Glomerular endothelial cell (primary cell): ENCODE data around the gene BAZ1A. TPM values are rescaled to one million over a fixed set of nuclear protein-coding genes. Genes with fewer than 3 reads are reported as not detected.
"Not testable (repeated sequence)": the region's sequence is repeated elsewhere in the genome, so short reads cannot be mapped to it uniquely, and the experiment has no call there.

Source experiments
- DNase-seq: peaks from one replicate; pipeline ENCODE4 v3.0.0-alpha.2; 2011; ENCODE audit warnings: low read depth, low spot score; ENCODE audit errors: extremely low read depth
- total RNA-seq: library from RNA; depleted of rRNA; stranded (reverse); fragments of >200 nt; gene quantifications from 2 replicates; pipeline ENCODE4 v1.2.3, GENCODE V29; 2015

Gene BAZ1A
- total RNA-seq, 1 donor from 2014 or later: 53.4 TPM

DNA sequence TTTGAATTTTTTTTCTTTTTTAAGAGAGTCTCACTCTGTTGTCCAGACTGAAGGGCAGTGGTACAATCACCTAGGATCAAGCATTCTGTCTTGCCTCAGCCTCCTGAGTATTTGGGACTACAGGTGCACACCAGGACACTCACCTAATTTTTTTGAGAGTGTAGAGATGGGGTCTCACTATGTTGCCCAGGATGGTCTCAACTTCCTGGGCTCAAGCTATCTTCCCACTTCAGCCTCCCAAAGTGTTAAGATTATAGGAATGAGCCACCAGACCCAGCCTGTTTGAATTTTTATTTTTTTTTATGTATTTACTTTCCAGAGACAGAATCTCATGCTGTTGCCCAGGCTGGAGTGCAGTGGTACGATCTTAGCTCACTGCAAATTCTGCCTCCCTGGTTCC, 11.3 kb downstream of the BAZ1A start:
- no peak for DNase-seq

DNA sequence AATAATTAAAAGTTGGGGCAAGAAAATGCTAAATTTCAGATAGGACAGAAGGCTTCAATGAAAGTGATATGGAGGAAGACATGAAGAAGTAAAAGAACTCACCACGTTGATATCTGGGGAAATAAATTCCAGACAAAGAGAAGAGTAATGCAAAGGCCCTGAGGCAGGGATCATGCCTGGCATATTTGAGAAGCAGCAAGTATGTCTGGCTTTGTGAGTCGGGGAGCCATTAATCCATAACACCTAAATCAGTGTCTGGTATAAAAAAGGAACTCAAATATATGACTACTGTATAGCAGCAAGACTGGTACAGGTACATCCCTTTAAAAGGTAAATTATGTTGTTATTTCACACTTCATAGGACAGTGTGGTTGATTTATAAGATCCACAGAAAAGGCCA, 16.4 kb downstream of the BAZ1A start:
- DNase-seq: no peak

DNA sequence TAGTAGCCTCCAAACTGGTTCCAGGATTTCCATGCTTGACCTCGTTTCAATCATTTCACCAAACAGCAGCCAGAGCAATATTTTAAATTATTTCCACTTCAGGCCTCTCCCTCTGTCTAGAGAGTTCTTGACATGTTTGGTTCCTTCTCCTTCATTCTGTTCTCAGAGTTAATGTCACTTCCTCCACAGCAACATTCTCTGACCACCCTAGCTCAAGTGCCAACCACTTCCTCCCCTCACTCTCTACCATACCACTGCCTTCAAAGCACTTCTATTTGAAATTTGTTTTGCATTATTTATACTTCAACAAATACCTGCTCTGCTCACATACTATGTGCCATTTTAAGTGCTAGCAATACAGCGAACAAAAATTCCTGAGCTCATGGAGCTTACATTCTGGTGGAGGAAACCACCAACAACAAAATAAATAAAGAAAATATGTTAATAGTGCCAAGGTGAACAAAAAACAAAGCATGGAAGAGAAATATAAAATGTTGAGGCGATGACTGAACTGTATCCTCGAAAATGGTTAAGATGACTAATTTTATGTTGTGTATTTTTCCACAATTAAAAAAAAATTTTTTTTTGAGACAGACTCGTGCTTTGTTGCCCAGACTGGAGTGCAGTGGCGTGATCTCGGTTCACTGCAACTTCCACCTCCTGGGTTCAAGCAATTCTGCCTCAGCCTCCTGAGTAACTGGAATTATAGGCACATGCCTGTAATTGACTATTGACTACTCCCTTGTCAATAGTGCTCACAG, 17.3 kb downstream of the BAZ1A start:
- DNase-seq: no peak

DNA sequence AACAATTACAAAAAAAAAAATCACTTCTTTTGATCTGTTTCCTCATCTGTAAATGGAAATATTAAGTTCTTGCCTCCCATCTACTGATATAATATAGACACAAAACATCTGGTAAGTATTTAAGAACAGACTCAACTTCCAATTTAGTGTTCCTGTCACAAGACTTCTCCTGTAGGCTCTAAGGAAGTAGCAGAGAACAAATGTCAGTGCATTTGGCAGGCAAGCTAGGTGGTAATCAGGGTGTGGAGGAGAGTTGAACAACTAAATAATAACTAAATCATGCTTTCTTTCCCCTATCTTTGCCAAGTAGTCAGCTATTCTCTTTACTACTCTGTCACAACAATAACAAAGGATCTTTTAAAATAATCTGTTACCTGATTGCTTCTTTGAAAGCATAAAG, 22.1 kb downstream of the BAZ1A start:
- no peak for DNase-seq

DNA sequence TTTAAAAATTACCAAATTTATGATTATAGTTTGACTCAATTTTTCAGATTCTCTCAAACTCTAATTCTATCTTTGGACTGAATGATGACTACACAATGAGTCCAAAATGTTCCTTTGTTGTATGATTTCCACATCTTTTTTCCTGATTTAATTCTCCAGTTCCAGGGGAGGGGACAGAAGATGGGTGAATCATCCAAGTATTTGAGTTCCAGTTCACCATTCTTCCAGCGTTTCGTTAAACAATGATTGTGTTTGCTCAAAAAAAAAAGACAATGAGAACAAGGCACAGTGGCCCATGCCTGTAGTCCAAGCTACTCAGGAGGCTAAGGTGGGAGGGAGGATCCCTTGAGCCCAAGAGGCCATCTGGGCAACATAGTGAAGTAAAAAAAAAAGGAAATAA, 23.8 kb downstream of the BAZ1A start:
- no peak for DNase-seq

DNA sequence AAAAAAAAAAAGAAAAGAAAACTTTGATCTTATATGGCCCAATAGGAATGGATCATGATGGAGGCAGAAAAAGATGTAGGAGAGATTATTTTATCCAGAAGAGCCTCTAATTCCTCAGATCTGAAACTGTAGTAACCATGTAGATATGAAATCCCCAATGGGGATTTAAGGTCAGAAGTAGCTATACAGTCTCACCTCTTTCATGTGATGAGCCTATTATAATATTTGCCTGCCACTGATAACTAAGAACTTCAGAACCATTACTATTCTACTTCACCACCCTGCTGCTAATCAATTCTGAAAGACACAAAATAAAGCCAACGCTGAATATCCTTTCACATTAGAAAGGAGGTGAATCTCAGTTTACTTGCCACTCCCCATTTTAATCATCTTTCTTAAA, 29.3 kb downstream of the BAZ1A start:
- DNase-seq: no peak

DNA sequence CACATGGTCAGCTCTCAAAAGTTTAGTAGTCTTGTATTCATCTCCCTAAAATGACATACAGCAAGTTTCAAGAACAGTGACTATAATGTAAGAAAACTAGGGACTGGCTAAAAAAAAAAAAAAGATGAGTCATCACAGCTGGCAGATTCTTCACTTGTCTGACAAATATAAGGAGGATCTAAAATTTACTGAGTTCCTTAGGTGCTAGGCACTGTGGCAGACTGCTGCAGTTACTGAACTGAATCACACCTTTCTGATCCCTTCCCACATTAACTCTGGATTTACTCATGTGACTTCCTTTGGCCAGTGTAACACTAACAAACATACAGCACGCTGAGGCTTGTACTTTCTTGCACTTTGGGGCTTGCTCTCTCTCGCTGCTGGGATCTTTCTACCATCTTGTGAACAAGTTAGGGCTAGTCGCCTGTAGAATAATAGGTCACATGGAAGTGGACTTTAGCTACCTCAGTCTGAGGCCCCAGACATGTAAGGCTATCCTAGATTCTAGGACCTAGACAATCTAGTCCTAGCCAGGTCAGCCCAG, 32.1 kb downstream of the BAZ1A start:
- DNase-seq: no peak

DNA sequence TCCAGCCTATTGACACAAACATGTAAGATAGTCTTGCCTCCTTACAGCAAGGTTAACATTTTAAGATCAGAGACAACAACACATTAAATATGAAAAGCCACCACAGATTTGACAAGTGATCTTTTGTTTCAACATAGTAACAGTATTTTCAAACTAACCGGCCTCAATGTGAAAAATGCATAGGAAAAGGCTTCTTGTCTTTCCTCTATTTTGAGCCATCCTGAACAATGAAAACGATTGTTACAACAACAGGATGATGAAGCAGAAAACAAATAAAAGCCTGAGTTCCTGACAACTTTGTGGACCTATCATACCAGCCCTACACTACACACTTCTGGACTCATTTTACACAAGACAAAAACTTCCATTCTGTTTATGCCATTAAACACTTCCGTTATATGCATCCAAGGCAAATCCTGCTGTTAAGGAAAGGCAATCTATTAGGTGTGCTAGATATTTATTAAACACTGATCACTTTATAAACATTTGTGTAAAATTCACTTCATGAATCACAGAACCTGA, 37.3 kb downstream of the BAZ1A start:
- DNase-seq: no peak

DNA sequence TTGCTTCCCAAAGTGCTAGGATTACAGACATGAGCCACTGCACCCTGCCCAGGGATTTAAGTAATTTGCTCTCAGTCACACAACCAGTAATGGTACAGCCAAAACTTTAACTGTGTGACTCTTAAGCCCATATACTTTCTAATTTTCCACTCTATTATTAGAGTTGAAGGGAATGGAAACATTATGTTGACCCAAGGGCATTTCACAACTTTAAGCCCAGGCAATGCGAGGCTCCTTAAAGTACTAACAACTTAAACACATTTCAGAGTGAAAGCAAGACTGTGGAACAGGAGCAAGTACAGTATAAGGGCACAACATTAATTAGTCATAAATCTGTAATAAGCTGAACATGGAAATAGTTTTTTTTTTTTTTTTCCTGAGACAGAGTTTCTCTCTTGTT, 39.8 kb downstream of the BAZ1A start:
- no peak for DNase-seq

DNA sequence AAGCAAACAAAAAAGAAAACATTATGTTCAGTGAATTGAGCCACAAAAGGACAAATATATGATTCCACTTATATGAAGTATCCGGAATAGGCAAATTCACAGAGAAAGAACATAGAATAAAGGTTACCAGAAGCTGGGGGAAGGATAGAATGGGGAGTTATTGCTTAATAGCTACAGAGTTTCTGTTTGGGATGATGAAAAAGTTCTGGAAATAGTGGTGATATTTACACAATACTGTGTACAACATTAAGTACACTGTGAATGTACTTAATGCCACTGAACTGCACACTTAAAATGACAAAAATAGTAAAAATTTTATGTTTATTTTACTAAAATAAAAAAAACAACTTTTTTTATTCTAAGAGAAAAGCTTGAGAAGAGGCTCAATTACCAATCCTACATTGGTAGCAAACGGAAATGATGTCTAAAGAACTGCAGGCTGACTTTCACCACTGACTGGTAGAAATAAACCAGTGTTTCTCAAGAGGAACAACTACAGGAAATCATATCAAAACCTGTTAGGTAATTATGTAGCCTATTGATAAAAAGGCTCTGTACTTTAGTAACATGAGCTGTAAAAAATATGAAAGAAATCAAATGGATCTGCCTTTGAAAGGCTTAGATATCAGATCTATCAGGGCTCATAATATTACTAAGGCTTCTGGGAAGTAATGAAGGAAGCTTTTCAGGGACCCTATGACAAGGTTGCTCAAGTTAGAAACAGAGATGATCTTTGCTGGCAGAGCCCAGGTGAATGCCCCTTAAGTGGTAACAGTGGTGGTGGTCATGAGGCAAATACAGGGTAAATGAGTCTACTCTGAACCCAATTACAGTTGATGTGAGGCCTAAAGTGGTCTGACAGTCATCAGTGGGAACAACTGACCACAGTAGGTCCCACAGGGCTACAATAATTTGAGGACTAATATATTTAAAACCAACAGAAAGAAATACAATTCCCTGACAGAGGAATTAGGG, 41.3 kb downstream of the BAZ1A start:
- DNase-seq: no peak

DNA sequence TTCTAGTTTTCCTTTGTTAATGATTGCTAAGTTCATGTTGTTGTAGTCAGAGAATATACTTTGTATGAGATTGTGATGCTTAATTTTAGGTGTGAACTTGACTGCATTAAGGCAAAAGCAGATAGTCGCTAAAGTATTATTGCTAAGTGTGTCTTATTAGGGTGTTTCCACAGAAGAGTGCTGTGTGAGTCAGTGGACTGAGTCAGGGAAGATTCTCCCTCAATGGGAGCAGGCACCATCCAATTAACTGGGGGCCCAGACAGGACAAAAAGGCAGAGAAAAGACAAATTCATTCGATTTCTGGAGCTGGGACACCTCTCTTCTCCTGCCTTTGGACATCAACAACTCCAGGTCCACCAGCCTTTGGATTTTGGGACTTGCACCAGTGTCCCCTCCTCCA, 48.5 kb downstream of the BAZ1A start:
- no peak for DNase-seq

DNA sequence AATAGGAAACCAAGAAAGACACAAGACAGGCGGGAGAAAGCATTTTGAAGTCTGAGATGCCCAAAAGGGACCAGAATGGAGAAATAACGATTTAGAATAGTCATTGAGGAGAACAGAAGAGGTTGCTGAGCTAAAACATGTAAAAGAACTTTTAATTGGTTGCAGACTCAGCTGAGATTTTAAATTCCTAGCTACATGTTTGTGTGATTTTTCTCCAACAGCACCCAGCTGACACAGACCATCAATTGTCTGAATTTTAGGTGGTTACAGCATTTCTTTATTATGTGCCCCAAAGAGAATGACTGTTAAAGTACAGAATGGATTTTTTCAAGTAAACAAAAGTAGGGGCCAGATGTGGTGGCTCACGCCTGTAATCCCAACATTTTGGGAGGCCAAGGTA, 50.3 kb downstream of the BAZ1A start:
- DNase-seq: no peak

DNA sequence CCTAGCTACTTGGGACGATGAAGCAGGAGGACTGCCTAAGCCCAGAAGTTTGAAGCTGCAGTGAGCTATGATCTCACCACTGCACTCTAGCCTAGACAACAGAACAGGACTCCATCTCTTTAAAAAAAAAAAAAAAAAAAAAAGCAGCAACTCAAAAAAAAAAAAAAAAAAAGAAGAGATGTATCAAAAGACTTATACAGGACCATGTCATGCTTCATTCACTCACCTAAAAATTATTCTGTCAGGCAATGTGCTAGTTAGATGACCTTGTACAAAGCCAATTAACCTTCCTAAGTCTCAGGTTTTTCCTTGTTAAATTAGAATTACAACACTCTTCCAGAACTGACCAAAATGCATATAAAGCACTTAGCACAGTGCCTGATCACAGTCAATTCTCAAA, 50.9 kb downstream of the BAZ1A start:
- no peak for DNase-seq

DNA sequence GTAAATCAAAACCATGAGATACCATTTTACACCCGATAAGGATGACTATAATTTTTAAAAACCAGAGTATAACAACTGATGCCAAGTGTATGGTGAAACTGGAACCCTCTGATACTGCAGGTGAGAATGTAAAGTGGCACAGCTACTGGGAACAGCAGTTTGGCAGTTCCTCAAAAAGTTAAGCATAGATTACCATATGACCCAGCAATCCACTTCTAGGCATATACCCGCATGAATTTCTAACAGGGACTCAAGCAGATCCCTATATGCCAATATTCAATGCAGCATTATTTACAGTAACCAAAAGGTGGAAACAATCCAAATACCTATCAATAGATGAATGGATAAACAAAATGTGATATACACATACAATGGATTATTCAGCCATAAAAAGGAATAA, 57.4 kb downstream of the BAZ1A start:
- DNase-seq: no peak

DNA sequence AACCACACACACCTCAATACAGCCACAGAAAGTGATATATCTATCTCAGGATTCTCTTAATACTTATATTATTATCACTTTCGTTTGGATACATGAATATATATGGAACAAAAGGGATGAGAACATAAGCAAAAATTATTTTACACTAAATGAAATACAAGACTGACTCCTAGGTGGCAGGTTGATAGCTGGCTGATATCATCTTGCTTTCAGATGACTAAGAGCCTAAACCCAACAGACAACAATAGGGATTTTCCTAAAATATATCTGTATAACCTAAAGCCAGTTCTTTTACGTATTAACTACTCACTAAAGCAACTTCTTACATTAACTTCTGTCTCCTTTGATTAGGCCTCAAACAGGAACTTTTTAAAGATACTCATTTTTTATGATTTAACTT, 65.1 kb downstream of the BAZ1A start:
- no peak for DNase-seq

DNA sequence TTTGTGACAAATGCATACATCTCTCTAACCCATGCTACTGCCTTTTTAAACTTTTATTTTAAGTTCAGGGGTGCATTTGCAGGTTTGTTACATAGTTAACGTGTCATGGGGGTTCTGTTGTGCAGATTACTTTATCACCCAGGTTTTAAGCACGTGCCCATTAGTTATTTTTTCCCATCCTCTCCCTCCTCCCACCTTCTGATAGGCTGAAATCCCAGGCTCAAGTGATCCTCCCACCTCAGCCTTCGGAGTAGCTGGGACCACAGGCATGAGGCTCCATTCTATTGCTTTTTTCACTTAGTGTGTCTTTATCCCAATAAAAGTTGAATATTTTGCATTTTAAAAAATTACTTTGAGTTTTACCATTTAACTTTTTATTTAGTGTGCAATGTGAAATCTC, 68.9 kb downstream of the BAZ1A start:
- DNase-seq: no peak

DNA sequence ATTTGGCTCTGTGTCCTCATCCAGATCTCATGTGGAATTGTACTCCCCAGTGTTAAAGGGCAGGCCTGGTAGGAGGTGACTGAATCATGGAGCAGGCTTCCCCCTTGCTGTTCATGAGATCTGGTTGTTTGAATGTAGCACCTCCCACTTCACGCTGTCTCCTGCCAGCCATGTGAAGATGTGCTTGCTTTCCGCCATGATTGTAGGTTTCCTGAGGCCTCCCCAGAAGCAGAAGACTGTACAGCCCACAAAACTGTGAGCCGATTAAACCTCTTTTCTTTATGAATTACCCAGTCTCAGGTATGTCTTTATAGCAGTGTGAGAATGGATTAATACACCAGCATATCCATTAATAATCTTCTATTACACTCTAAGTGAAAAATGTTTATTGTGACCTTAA, 70.2 kb downstream of the BAZ1A start:
- no peak for DNase-seq

DNA sequence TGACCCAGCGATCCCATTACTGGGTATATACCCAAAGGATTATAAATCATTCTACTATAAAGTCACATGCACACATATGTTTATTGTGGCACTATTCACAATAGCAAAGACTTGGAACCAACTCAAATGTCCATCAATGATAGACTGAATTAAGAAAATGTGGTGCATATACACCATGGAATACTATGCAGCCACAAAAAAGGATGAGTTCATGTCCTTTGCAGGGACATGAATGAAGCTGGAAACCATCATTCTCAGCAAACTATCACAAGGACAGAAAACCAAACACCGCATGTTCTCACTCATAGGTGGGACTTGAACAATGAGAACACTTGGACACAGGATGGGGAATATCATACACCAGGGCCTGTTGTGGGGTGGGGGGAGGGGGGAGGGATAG, 76.3 kb downstream of the BAZ1A start:
- not testable (repeated sequence) for DNase-seq

DNA sequence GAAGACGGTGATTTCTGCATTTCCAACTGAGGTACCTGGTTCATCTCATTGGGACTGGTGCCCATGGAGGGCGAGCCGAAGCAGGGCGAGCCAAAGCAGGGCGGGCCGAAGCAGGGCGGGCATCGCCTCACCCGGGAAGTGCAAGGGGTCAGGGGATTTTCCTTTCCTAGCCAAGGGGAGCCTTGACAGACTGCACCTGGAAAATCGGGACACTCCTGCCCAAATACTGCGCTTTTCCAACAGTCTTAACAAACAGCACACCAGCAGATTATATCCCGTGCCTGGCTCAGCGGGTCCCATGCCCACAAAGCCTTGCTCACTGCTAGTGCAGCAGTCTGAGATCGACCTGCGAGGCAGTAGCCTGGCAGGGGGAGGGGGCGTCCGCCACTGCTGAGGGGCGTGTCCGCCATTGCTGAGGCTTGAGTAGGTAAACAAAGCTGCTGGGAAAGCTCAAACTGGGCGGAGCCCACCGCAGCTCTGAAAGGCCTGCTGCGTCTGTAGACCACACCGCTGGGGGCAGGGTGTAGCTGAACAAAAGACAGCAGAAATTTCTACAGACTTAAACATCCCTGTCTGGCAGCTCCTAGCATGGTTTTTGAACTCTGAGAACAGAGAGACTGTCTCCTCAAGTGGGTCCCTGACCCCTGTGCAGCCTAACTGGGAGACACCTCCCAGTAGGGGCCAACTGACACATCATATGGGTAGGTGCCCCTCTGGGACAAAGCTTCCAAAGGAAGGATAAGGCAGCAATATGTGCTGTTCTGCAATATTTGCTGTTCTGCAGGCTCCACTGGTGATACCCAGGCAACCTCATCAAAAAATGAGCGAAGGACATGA, 77.2 kb downstream of the BAZ1A start:
- no peak for DNase-seq

DNA sequence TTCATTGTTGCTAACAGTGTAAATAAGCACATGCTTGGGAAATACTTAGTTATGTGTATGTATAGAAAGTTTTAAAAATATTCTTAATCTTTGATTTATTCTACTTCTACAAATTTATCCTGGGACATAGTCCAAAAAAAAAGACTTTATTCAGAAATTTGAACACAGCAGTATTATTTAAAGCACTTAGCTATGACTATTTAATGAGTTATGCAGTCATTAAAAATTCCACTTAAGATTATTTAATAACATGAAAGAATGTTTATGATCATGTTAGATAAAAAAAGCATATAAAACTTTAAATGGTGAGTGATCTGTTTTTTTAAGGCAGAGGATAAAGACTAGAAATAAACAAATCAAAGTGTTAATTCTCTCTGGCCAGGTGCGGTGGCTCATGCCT, 78.3 kb downstream of the BAZ1A start:
- no peak for DNase-seq

DNA sequence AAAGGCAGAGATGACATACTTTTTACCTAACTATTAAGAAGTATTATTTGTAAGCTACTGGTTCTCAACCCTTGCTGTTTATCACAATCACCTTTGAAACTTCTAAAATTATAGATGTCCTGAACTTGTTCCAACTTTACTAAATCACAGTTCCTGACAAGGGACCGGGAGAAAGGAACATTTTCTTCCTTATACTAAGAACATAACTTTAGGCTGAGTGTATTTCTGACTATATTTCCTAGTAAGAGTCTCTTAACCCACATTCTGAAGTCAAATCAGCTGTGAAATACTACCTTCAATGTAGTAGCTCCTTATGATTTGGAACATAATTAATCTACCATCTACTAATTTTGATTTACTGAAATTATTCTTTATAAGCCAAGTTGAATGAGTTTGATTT, 80.2 kb downstream of the BAZ1A start:
- no peak for DNase-seq
